IPS-15b (cell line): ENCODE data around the gene PRCP.

Source experiments
- H3K27me3 ChIP-seq: one replicate; pipeline ENCODE4 v1.6.1; 2013; ENCODE audit warnings: low read length; ENCODE audit not compliant: control insufficient read depth, insufficient read depth
- H3K36me3 ChIP-seq: one replicate; pipeline ENCODE4 v1.6.1; 2013; ENCODE audit warnings: low read length; ENCODE audit not compliant: control insufficient read depth, insufficient read depth
- H3K4me1 ChIP-seq: one replicate; pipeline ENCODE4 v1.6.1; 2013; ENCODE audit warnings: mild to moderate bottlenecking, low read length; ENCODE audit not compliant: control insufficient read depth, insufficient read depth
- H3K4me3 ChIP-seq: one replicate; pipeline ENCODE4 v1.5.1; 2013; ENCODE audit warnings: low read depth, low read length
- H3K9ac ChIP-seq: one replicate; pipeline ENCODE4 v1.6.1; 2013; ENCODE audit warnings: low read depth, mild to moderate bottlenecking, low read length
- H3K9me3 ChIP-seq: one replicate; pipeline ENCODE4 v1.6.1; 2013; ENCODE audit warnings: mild to moderate bottlenecking, low read length; ENCODE audit not compliant: control insufficient read depth, insufficient read depth

PRCP gene

GRCh38 chr11:82906236-82906635, 6.0 kb upstream of the PRCP start:
- no peaks in the 10 kb centered on the region for H3K9me3 ChIP-seq
- H3K4me3 ChIP-seq, result no peak overlapping the region
- peaks cover 25% of the 10 kb centered on the region for H3K4me1 ChIP-seq
- no peaks in the 10 kb centered on the region for H3K36me3 ChIP-seq
- no peaks in the 10 kb centered on the region for H3K27me3 ChIP-seq
- no peak overlapping the region for H3K9ac ChIP-seq

GRCh38 chr11:82903843-82904586, 3.8 kb upstream of the PRCP start:
- Histone ChIP-seq H3K36me3 (no peaks in the 10 kb centered on the region), H3K27me3 (no peaks in the 10 kb centered on the region), H3K9me3 (no peaks in the 10 kb centered on the region), H3K4me3 (no peak overlapping the region), H3K4me1 (peaks cover 21% of the 10 kb centered on the region), H3K9ac (no peak overlapping the region)

- H3K27me3 ChIP-seq, result no peaks in the 10 kb centered on the region
- no peaks in the 10 kb centered on the region for H3K36me3 ChIP-seq
- peak overlapping the region; percentile 96 for H3K4me3 ChIP-seq
- no peaks in the 10 kb centered on the region for H3K9me3 ChIP-seq
- peaks cover 13% of the 10 kb centered on the region for H3K4me1 ChIP-seq
- H3K9ac ChIP-seq, result no peak overlapping the region
Measured at GRCh38 chr11:82902880-82903279, 2.6 kb upstream of the PRCP start.

- H3K9ac ChIP-seq, result peak overlapping the region; percentile 89
- no peaks in the 10 kb centered on the region for H3K36me3 ChIP-seq
- no peaks in the 10 kb centered on the region for H3K9me3 ChIP-seq
- H3K4me3 ChIP-seq, result peak overlapping the region; percentile 96
- H3K27me3 ChIP-seq, result no peaks in the 10 kb centered on the region
- H3K4me1 ChIP-seq, result peaks cover 11% of the 10 kb centered on the region
Measured at GRCh38 chr11:82901922-82902485, 1.8 kb upstream of the PRCP start.

GRCh38 chr11:82901165-82901921, 1.1 kb upstream of the PRCP start, which contains the start of gene DDIAS:
Gene DDIAS (plus strand): TSS chr11:82901736. CDS start chr11:82914739, 13,003 bp downstream.
- no peaks in the 10 kb centered on the region for H3K27me3 ChIP-seq
- H3K9me3 ChIP-seq, result no peaks in the 10 kb centered on the region
- H3K9ac ChIP-seq, result peak within 1 kb of the TSS; percentile 89
- peak within 1 kb of the TSS; percentile 96 for H3K4me3 ChIP-seq
- no peaks in the 10 kb centered on the region for H3K36me3 ChIP-seq
- peaks cover 8% of the 10 kb centered on the region for H3K4me1 ChIP-seq

GRCh38 chr11:82899957-82900276, 313 bp downstream of the PRCP start:
- H3K9me3 ChIP-seq, result no peaks in the 10 kb centered on the region
- peak overlapping the region; percentile 92 for H3K9ac ChIP-seq
- H3K27me3 ChIP-seq, result no peaks in the 10 kb centered on the region
- H3K4me3 ChIP-seq, result peak overlapping the region; percentile 96
- no peaks in the 10 kb centered on the region for H3K36me3 ChIP-seq
- peaks cover 8% of the 10 kb centered on the region for H3K4me1 ChIP-seq

GRCh38 chr11:82899186-82899820, 927 bp downstream of the PRCP start:
- Histone ChIP-seq H3K27me3 (no peaks in the 10 kb centered on the region), H3K4me3 (peak overlapping the region; percentile 96), H3K9me3 (no peaks in the 10 kb centered on the region), H3K9ac (no peak overlapping the region), H3K4me1 (peaks cover 8% of the 10 kb centered on the region), H3K36me3 (no peaks in the 10 kb centered on the region)

- no peaks in the 10 kb centered on the region for H3K9me3 ChIP-seq
- H3K4me1 ChIP-seq, result peaks cover 8% of the 10 kb centered on the region
- no peak overlapping the region for H3K4me3 ChIP-seq
- H3K27me3 ChIP-seq, result no peaks in the 10 kb centered on the region
- no peaks in the 10 kb centered on the region for H3K36me3 ChIP-seq
- H3K9ac ChIP-seq, result no peak overlapping the region
Measured at GRCh38 chr11:82898241-82898640, 2.0 kb downstream of the PRCP start.

- no peak overlapping the region for H3K4me3 ChIP-seq
- no peaks in the 10 kb centered on the region for H3K36me3 ChIP-seq
- peaks cover 3% of the 10 kb centered on the region for H3K4me1 ChIP-seq
- no peaks in the 10 kb centered on the region for H3K27me3 ChIP-seq
- H3K9me3 ChIP-seq, result no peaks in the 10 kb centered on the region
- no peak overlapping the region for H3K9ac ChIP-seq
Measured at GRCh38 chr11:82896183-82896582, 4.0 kb downstream of the PRCP start.

GRCh38 chr11:82895437-82896091, 4.7 kb downstream of the PRCP start:
- Histone ChIP-seq H3K27me3 (no peaks in the 10 kb centered on the region), H3K4me1 (peaks cover 3% of the 10 kb centered on the region), H3K4me3 (no peak overlapping the region), H3K36me3 (no peaks in the 10 kb centered on the region), H3K9ac (no peak overlapping the region), H3K9me3 (no peaks in the 10 kb centered on the region)

- H3K4me3 ChIP-seq, result no peak overlapping the region
- H3K36me3 ChIP-seq, result no peaks in the 10 kb centered on the region
- H3K9ac ChIP-seq, result no peak overlapping the region
- H3K9me3 ChIP-seq, result no peaks in the 10 kb centered on the region
- H3K27me3 ChIP-seq, result no peaks in the 10 kb centered on the region
- H3K4me1 ChIP-seq, result no peaks in the 10 kb centered on the region
Measured at GRCh38 chr11:82892611-82893169, 7.5 kb downstream of the PRCP start.
